Measurements from ENCODE around the gene DISP2.
A peak's percentile ranks its signal among the peaks of the same experiment; 100 is the strongest.

The DISP2 gene

DNA sequence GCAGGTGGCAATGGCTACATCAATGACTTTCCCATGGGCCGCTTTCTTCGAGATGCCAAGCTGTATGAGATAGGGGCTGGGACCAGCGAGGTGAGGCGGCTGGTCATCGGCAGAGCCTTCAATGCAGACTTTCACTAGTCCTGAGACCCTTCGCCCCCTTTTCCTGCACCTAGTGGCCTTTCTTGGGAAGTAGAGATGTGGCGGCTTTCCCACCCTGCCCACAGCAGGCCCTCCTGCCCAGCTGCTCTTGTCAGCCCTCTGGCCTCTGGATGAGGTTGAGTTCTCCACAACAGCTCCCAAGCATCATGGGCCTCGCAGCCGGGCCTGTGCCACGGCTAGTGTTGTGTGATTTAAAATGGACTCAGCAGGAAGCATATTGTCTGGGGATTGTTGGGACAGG, 60.1 kb downstream of the DISP2 start:
- Histone ChIP-seq H3K27ac (ENCODE audit: low read length) (no peak overlapping the region), H3K9ac (ENCODE audit: low read length in 2 of 2) (no peak overlapping the region), H3K36me3 (ENCODE audit: control insufficient read depth in 2 of 2, insufficient read depth in 2 of 2, low read length in 2 of 2) (peaks cover 23 to 30% of the 10 kb centered on the region in 2 donors), H3K9me3 (ENCODE audit: control insufficient read depth in 2 of 2, low read length in 2 of 2) (no peaks in the 10 kb centered on the region), H3K4me3 (ENCODE audit: low read length in 2 of 2) (no peak overlapping the region), H3K4me1 (ENCODE audit: control insufficient read depth, insufficient read depth, low read length) (peaks cover 20% of the 10 kb centered on the region), H3K27me3 (ENCODE audit: control insufficient read depth in 1 of 2, insufficient read depth in 2 of 2, low read length in 2 of 2) (no peaks in the 10 kb centered on the region)

GRCh38 chr15:40420071-40420713, 62.2 kb downstream of the DISP2 start:
- Histone ChIP-seq H3K27me3 (ENCODE audit: control insufficient read depth in 1 of 2, insufficient read depth in 2 of 2, low read length in 2 of 2) (no peaks in the 10 kb centered on the region), H3K9ac (ENCODE audit: low read length in 2 of 2) (no peak overlapping the region), H3K4me1 (ENCODE audit: control insufficient read depth, insufficient read depth, low read length) (peaks cover 20% of the 10 kb centered on the region), H3K36me3 (ENCODE audit: control insufficient read depth in 2 of 2, insufficient read depth in 2 of 2, low read length in 2 of 2) (peaks cover 9 to 16% of the 10 kb centered on the region in 2 donors), H3K4me3 (ENCODE audit: low read length in 2 of 2) (no peak overlapping the region), H3K9me3 (ENCODE audit: control insufficient read depth in 2 of 2, low read length in 2 of 2) (no peaks in the 10 kb centered on the region), H3K27ac (ENCODE audit: low read length) (peak overlapping the region; percentile 74)

DNA sequence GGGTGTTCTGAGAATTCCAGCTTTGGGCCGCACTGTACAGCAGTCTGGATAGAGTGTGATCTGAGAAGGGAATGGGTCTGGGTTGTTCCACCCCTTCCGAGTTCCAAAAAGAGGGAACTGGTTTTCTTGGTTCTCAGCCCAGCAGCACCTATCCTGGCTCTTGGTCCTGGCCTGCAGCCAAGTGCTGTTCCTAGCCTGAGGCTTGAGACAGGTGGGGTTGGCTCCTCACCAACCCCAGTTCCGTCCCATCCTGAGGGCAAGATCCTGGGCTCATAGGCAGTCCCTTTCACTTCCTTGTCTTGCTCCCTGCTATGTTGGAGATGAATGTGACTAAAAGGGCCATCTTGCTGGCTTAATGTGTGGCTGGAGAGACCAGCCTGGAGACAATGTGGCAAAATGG, 62.8 kb downstream of the DISP2 start:
- H3K9ac ChIP-seq (ENCODE audit: low read length in 2 of 2), result peak overlapping the region in 1 of 2 donors; percentile 29
- no peak overlapping the region for H3K4me3 ChIP-seq (ENCODE audit: low read length in 2 of 2)
- H3K4me1 ChIP-seq (ENCODE audit: control insufficient read depth, insufficient read depth, low read length), result peaks cover 20% of the 10 kb centered on the region
- peak overlapping the region; percentile 74 for H3K27ac ChIP-seq (ENCODE audit: low read length)
- no peaks in the 10 kb centered on the region for H3K27me3 ChIP-seq (ENCODE audit: control insufficient read depth in 1 of 2, insufficient read depth in 2 of 2, low read length in 2 of 2)
- H3K36me3 ChIP-seq (ENCODE audit: control insufficient read depth in 2 of 2, insufficient read depth in 2 of 2, low read length in 2 of 2), result peaks cover 6 to 10% of the 10 kb centered on the region in 2 donors
- H3K9me3 ChIP-seq (ENCODE audit: control insufficient read depth in 2 of 2, low read length in 2 of 2), result no peaks in the 10 kb centered on the region

GRCh38 chr15:40421246-40422157, 63.5 kb downstream of the DISP2 start:
- H3K27me3 ChIP-seq (ENCODE audit: control insufficient read depth in 1 of 2, insufficient read depth in 2 of 2, low read length in 2 of 2), result no peaks in the 10 kb centered on the region
- H3K27ac ChIP-seq (ENCODE audit: low read length), result peak overlapping the region; percentile 74
- H3K9me3 ChIP-seq (ENCODE audit: control insufficient read depth in 2 of 2, low read length in 2 of 2), result no peaks in the 10 kb centered on the region
- H3K9ac ChIP-seq (ENCODE audit: low read length in 2 of 2), result peak overlapping the region in 1 of 2 donors; percentile 36
- H3K4me1 ChIP-seq (ENCODE audit: control insufficient read depth, insufficient read depth, low read length), result peaks cover 20% of the 10 kb centered on the region
- H3K4me3 ChIP-seq (ENCODE audit: low read length in 2 of 2), result peak overlapping the region in 1 of 2 donors; percentile 47
- H3K36me3 ChIP-seq (ENCODE audit: control insufficient read depth in 2 of 2, insufficient read depth in 2 of 2, low read length in 2 of 2), result peaks cover 5 to 8% of the 10 kb centered on the region in 2 donors

DNA sequence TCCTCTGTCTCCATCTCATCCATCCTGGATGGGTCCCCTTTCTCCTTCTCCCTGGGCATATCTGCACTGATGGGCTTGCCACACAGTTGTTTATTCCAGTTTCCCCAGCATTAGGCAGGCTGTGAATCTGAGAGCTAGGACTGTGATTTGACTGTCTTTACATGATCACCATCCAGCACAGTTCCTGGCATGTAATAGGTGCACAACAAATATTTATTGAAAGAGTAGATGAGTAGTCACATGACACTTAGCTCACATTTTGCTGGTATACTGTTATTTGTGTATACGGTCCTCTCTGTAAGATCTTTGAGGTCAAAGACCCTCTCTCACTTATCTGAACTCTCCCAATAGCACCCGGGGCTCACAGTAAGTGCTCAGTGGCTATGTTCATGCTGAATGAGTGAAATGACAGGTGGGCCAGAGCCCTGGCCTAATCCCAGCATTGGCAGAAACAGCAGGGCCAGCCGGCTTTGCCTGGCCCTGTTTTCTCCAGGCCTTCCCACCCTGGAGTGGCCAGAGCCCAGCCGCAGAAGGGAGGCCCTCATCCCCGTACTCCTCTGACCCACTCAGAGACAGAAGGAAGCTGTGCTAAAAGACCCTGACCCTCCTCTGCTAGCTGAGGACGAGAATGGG, 66.6 kb downstream of the DISP2 start:
- Histone ChIP-seq H3K4me1 (ENCODE audit: control insufficient read depth, insufficient read depth, low read length) (peaks cover 20% of the 10 kb centered on the region), H3K27ac (ENCODE audit: low read length) (no peak overlapping the region), H3K27me3 (ENCODE audit: control insufficient read depth in 1 of 2, insufficient read depth in 2 of 2, low read length in 2 of 2) (no peaks in the 10 kb centered on the region), H3K4me3 (ENCODE audit: low read length in 2 of 2) (no peak overlapping the region), H3K9ac (ENCODE audit: low read length in 2 of 2) (no peak overlapping the region), H3K9me3 (ENCODE audit: control insufficient read depth in 2 of 2, low read length in 2 of 2) (no peaks in the 10 kb centered on the region), H3K36me3 (ENCODE audit: control insufficient read depth in 2 of 2, insufficient read depth in 2 of 2, low read length in 2 of 2) (peaks cover 4 to 6% of the 10 kb centered on the region in 2 donors)

DNA sequence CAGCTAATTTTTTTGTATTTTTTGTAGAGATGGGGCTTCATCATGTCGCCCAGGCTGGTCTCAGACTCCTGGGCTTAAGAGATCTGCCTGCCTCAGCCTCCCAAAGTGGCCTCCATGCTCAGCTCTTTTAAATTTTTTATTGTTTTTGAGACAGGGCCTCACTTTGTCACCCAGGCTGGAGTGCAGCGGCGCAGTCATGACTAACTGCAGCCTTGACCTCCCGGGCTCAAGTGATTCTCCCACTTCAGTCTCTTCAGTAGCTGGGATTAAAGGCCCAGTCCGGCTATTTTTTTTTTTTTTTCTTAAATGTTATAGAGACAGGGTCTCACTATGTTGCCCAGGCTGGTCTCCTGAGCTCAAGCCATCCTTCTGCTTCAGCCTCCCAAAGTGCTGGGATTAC, 67.7 kb downstream of the DISP2 start:
- H3K9me3 ChIP-seq (ENCODE audit: control insufficient read depth in 2 of 2, low read length in 2 of 2), result no peaks in the 10 kb centered on the region
- H3K4me1 ChIP-seq (ENCODE audit: control insufficient read depth, insufficient read depth, low read length), result peaks cover 12% of the 10 kb centered on the region
- H3K27ac ChIP-seq (ENCODE audit: low read length), result no peak overlapping the region
- H3K4me3 ChIP-seq (ENCODE audit: low read length in 2 of 2), result no peak overlapping the region
- H3K27me3 ChIP-seq (ENCODE audit: control insufficient read depth in 1 of 2, insufficient read depth in 2 of 2, low read length in 2 of 2), result no peaks in the 10 kb centered on the region
- no peak overlapping the region for H3K9ac ChIP-seq (ENCODE audit: low read length in 2 of 2)
- peaks cover 4 to 6% of the 10 kb centered on the region in 2 donors for H3K36me3 ChIP-seq (ENCODE audit: control insufficient read depth in 2 of 2, insufficient read depth in 2 of 2, low read length in 2 of 2)

DNA sequence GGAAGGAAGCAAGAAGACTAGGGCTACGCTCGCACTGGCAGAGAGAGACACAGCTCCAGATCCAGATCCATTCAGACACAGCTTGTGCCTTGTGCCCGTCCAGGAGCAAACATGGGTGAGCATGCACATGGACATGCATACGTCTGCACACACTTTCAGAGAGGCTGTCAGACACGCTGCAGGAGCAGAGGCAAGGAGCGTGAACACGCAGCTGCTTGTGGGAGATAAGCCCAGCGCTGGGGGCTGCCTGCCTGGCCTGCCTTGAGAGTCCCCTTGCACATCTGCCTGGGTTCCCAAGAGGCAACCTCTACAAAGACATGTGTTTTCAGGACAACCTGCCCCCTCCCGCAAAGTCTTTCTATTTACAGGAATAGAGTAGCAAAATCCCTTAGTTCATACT, 69.2 kb downstream of the DISP2 start:
- H3K27ac ChIP-seq (ENCODE audit: low read length), result no peak overlapping the region
- no peaks in the 10 kb centered on the region for H3K9me3 ChIP-seq (ENCODE audit: control insufficient read depth in 2 of 2, low read length in 2 of 2)
- H3K9ac ChIP-seq (ENCODE audit: low read length in 2 of 2), result no peak overlapping the region
- no peaks in the 10 kb centered on the region for H3K4me1 ChIP-seq (ENCODE audit: control insufficient read depth, insufficient read depth, low read length)
- H3K4me3 ChIP-seq (ENCODE audit: low read length in 2 of 2), result no peak overlapping the region
- H3K27me3 ChIP-seq (ENCODE audit: control insufficient read depth in 1 of 2, insufficient read depth in 2 of 2, low read length in 2 of 2), result no peaks in the 10 kb centered on the region
- H3K36me3 ChIP-seq (ENCODE audit: control insufficient read depth in 2 of 2, insufficient read depth in 2 of 2, low read length in 2 of 2), result peaks cover 4 to 6% of the 10 kb centered on the region in 2 donors

DNA sequence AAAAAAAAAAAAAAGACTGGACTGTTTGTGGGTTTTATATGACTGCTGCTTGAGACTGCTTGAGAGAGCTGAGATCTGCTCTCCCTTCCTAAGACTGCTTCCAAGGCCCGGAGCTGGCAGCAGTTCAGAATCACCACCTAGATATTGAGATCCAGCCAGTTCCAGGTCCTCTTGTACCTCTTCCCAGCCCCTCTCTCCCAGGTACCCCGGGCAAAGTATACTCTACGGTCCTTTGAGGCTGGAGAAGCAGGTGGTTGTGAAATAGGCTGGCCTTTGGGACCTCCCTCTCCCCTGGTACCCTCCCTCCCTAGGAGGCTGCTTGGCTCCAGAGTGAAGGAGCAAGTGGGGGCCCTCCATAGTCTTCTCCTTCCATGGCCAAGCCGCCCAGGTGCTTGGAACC, 70.2 kb downstream of the DISP2 start:
- Histone ChIP-seq H3K9me3 (ENCODE audit: control insufficient read depth in 2 of 2, low read length in 2 of 2) (no peaks in the 10 kb centered on the region), H3K27ac (ENCODE audit: low read length) (no peak overlapping the region)

More for the DNA sequence above, 70.2 kb downstream of the DISP2 start:
- no peaks in the 10 kb centered on the region for H3K27me3 ChIP-seq (ENCODE audit: control insufficient read depth in 1 of 2, insufficient read depth in 2 of 2, low read length in 2 of 2)
- peaks cover 4 to 6% of the 10 kb centered on the region in 2 donors for H3K36me3 ChIP-seq (ENCODE audit: control insufficient read depth in 2 of 2, insufficient read depth in 2 of 2, low read length in 2 of 2)
- no peak overlapping the region for H3K9ac ChIP-seq (ENCODE audit: low read length in 2 of 2)
- no peak overlapping the region for H3K4me3 ChIP-seq (ENCODE audit: low read length in 2 of 2)
- H3K4me1 ChIP-seq (ENCODE audit: control insufficient read depth, insufficient read depth, low read length), result no peaks in the 10 kb centered on the region
